OCI-LY7 (cell line): ENCODE measurements around the gene FLNC. TPM values are rescaled to one million over a fixed set of nuclear protein-coding genes. Genes with fewer than 3 reads are reported as not detected.

Source experiments
- BruUV-seq: library from RNA; stranded (reverse); fragments of 400-500 nt; replicated peaks from 2 replicates; lab custom pipeline; 2021; lab: Mats Ljungman, UMichigan
- CTCF ChIA-PET: fragments of 300-600 bp; sonication (Branson Sonifier 250); formaldehyde crosslinking; loops from one replicate; lab custom pipeline; 2022; ENCODE audit warnings: antibody characterized with exemption; ENCODE audit not compliant: unreplicated experiment; lab: Charles Lee
- POLR2A ChIA-PET: fragments of 300-600 bp; sonication (Branson Sonifier 250); formaldehyde crosslinking; loops from one replicate; lab custom pipeline; 2022; ENCODE audit warnings: antibody characterized with exemption; lab: Charles Lee
- DNase-seq: peaks from one replicate; pipeline ENCODE4 v3.0.0-alpha.2; 2015; ENCODE audit warnings: low spot score
- H2AFZ ChIP-seq: fragments of 200-600 bp; sonication (generic), shearing (Covaris generic); 2 replicates; pipeline ENCODE4 v1.6.1; 2014; ENCODE audit warnings: mild to moderate bottlenecking, antibody characterized with exemption, low read length, moderate library complexity
- H3K27ac ChIP-seq: fragments of 200-600 bp; sonication (generic); 2 replicates; pipeline ENCODE4 v1.5.1; 2014; ENCODE audit warnings: mixed run types, low read depth, mild to moderate bottlenecking, moderate library complexity, low read length, inconsistent platforms; ENCODE audit not compliant: poor library complexity, severe bottlenecking
- H3K36me3 ChIP-seq: fragments of 200-600 bp; sonication (generic); 2 replicates; pipeline ENCODE4 v1.6.1; 2014; ENCODE audit warnings: mild to moderate bottlenecking, antibody characterized with exemption, low read length, moderate library complexity, mixed read lengths; ENCODE audit not compliant: insufficient read depth
- H3K4me1 ChIP-seq: fragments of 200-600 bp; sonication (generic); 2 replicates; pipeline ENCODE4 v1.5.1; 2014; ENCODE audit warnings: mild to moderate bottlenecking, low read length; ENCODE audit not compliant: insufficient read depth, poor library complexity, severe bottlenecking
- H3K4me2 ChIP-seq: fragments of 200-600 bp; sonication (generic); 2 replicates; pipeline ENCODE4 v1.6.1; 2014; ENCODE audit warnings: mild to moderate bottlenecking, low read length
- H3K4me3 ChIP-seq: fragments of 200-600 bp; sonication (generic); 2 replicates; pipeline ENCODE4 v1.5.1; 2014; ENCODE audit warnings: mild to moderate bottlenecking, low read depth, low read length; ENCODE audit not compliant: poor library complexity, severe bottlenecking
- H3K79me2 ChIP-seq: fragments of 200-600 bp; sonication (generic); 2 replicates; pipeline ENCODE4 v1.6.1; 2016; ENCODE audit warnings: low read depth, mild to moderate bottlenecking, low read length, moderate library complexity, mixed read lengths; ENCODE audit not compliant: insufficient read depth
- H3K9me2 ChIP-seq: fragments of 200-600 bp; sonication (generic); 2 replicates; pipeline ENCODE4 v1.6.1; 2016; ENCODE audit warnings: mild to moderate bottlenecking, low read length, mixed read lengths; ENCODE audit not compliant: insufficient read depth
- H3K9me3 ChIP-seq: fragments of 200-600 bp; sonication (generic); 2 replicates; pipeline ENCODE4 v1.6.1; 2014; ENCODE audit warnings: mild to moderate bottlenecking, mixed run types, low read length, mixed read lengths
- H4K20me1 ChIP-seq: fragments of 200-600 bp; sonication (generic); 2 replicates; pipeline ENCODE4 v1.6.1; 2014; ENCODE audit warnings: mild to moderate bottlenecking, antibody characterized with exemption, low read length, moderate library complexity, mixed read lengths; ENCODE audit not compliant: insufficient read depth
- CTCF ChIP-seq: fragments of 200-600 bp; sonication (generic); conservative IDR thresholded peaks from 2 replicates; pipeline ENCODE4 v1.5.1; 2014; ENCODE audit warnings: mild to moderate bottlenecking, antibody characterized with exemption, low read length, moderate library complexity, mixed read lengths
- EZH2phosphoT487 ChIP-seq: fragments of 200-600 bp; sonication (generic); IDR thresholded peaks from 2 replicates; pipeline ENCODE4 v1.6.1; 2018; ENCODE audit warnings: low read depth, borderline replicate concordance, mild to moderate bottlenecking, mixed run types, antibody characterized with exemption, low read length, moderate library complexity, mixed read lengths
- intact Hi-C: fragments of 100-400 bp; cut with micrococcal nuclease; formaldehyde crosslinking; loops from one replicate; pipeline ENCODE4 v1.10.0; 2022; ENCODE audit not compliant: unreplicated experiment
- total RNA-seq, 2 experiments: library from RNA; depleted of rRNA in 1 of 2; stranded (reverse); fragments of >200 nt in 1 of 2; shearing (Covaris generic) in 1 of 2; gene quantifications; 2 replicates each; pipeline ENCODE4 v1.2.3, GENCODE V29; 2014 to 2022

The FLNC gene
- total RNA-seq, 2 experiments from 2014 or later, result 0.03 to 0.06 TPM

DNA sequence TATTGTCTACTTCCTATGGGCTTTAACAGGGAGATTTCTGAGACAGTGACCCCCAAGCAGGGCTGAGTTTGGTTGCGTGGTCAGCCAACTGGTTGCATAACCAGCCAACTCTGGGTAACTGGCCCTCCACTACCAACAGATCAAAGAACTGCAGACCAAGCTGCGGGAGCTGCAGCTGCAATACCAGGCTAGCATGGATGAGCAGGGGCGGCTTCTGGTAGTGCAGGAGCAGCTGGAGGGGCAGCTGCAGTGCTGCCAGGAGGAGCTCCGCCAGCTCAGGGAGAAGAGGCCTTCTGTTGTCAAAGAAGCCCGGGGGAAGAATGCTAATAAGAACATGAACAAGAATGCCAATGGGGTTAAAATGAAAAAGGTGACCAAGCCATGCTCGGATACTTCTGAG is 15.7 kb upstream of the FLNC start:
- H3K4me3 ChIP-seq, result no peak overlapping the region
- no peaks in the 10 kb centered on the region for H3K9me3 ChIP-seq
- H3K9me2 ChIP-seq, result no peaks in the 10 kb centered on the region
- H3K27ac ChIP-seq, result no peak overlapping the region
- no TSS peak for BruUV-seq
- DNase-seq, result no peak
- H4K20me1 ChIP-seq, result no peaks in the 10 kb centered on the region
- no peaks in the 10 kb centered on the region for H3K79me2 ChIP-seq
- CTCF ChIA-PET, result no interaction called here
- no peak overlapping the region for H3K4me2 ChIP-seq
- intact Hi-C loops, result no loop called here
- no peaks in the 10 kb centered on the region for H3K36me3 ChIP-seq
- no peak overlapping the region for H2AFZ ChIP-seq
- TF ChIP-seq EZH2phosphoT487, result no peak
- TF ChIP-seq CTCF, result no peak
- POLR2A ChIA-PET, result no interaction called here
- H3K4me1 ChIP-seq, result no peaks in the 10 kb centered on the region

DNA sequence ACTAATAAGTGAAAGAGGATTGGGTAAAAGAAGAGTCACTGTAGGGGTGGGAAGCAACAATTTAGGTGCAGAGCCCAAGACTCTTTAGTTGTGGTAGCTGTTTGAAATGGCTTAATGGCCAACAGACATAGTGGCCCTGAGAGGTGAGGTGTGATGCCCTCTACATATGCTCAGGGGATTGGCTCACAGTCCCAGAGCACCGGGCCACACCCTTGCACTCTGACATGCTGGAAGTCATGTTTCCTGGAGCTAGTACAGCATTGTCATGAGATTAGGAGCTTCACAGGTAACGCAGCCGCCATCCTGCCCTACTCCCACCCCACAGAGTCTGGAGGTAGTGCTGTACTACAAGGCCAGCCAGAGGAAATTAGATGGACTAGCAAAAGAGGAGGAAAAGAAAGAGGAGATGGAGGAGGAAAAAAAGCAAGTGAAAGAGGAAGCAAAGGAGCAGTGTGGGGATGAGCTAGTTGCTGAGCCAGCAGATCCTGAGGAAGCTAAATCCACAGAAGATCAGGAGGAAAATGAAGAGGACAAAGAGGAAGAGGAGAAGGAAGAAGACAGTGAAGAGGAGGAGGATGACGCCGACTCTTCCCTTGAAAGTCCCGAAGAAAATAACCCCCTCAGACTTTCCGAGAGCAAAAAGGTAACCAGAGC is 14.8 kb upstream of the FLNC start:
- Histone ChIP-seq H3K9me2 (no peaks in the 10 kb centered on the region), H4K20me1 (no peaks in the 10 kb centered on the region), H3K4me3 (no peak overlapping the region), H3K27ac (no peak overlapping the region), H3K79me2 (no peaks in the 10 kb centered on the region), H3K4me1 (no peaks in the 10 kb centered on the region), H2AFZ (no peak overlapping the region), H3K9me3 (no peaks in the 10 kb centered on the region), H3K4me2 (no peak overlapping the region), H3K36me3 (no peaks in the 10 kb centered on the region)
- no peak for DNase-seq
- BruUV-seq, result no TSS peak
- intact Hi-C loops, result no loop called here
- ChIA-PET CTCF (no interaction called here), POLR2A (interaction anchor here (0.5 kb wide), 1 partner anchor 344 kb away, joined by 6 read pairs; no protein-coding TSS in a partner anchor)
- TF ChIP-seq EZH2phosphoT487 (no peak), CTCF (no peak)

DNA sequence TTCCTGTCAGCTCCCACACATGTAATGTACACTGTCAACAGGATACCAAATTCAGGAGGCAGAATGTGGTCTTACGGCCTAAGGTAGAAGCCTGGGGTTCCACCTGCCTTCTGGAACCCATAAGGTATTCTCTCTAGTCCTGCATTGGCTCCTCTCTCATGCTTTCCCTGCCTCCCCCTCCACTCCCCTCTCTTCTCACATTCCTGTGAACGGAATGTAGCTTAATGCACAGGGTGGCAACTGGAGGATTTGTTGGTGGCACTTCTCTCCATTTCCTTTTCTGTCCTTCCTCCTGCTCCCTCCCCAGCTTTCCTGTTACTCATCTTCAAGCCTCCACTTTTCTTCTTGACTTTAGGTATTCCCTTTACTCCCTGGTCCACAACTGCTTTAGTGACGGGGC is 11.5 kb upstream of the FLNC start:
- H3K4me1 ChIP-seq, result no peaks in the 10 kb centered on the region
- H3K36me3 ChIP-seq, result no peaks in the 10 kb centered on the region
- no peaks in the 10 kb centered on the region for H3K9me2 ChIP-seq
- TF ChIP-seq CTCF (no peak), EZH2phosphoT487 (no peak)
- no peak overlapping the region for H3K27ac ChIP-seq
- no peaks in the 10 kb centered on the region for H4K20me1 ChIP-seq
- CTCF ChIA-PET, result no interaction called here
- H3K79me2 ChIP-seq, result no peaks in the 10 kb centered on the region
- H3K4me2 ChIP-seq, result no peak overlapping the region
- no TSS peak for BruUV-seq
- intact Hi-C loops, result no loop called here
- no peak overlapping the region for H3K4me3 ChIP-seq
- no peak overlapping the region for H2AFZ ChIP-seq
- POLR2A ChIA-PET, result interaction anchor here (1.0 kb wide), 1 partner anchor 16 kb away, joined by 5 read pairs; no protein-coding TSS in a partner anchor
- DNase-seq, result no peak
- no peaks in the 10 kb centered on the region for H3K9me3 ChIP-seq
